GM21447 (cell line): Measurements from ENCODE around the gene NSD2.
"Not testable (repeated sequence)": the region's sequence is repeated elsewhere in the genome, so short reads cannot be mapped to it uniquely, and the experiment has no call there.

Experiments used
- ATAC-seq: cut with Tn5 transposase; IDR thresholded peaks from one replicate; pipeline ENCODE4 v1.9.1; 2021; ENCODE audit not compliant: unreplicated experiment

NSD2 gene

GRCh38 chr4:1898007-1898406 is 26.8 kb downstream of the NSD2 start:
- ATAC-seq, result no peak

- no peak for ATAC-seq
Observed at GRCh38 chr4:1898681-1899080, 27.5 kb downstream of the NSD2 start.

DNA sequence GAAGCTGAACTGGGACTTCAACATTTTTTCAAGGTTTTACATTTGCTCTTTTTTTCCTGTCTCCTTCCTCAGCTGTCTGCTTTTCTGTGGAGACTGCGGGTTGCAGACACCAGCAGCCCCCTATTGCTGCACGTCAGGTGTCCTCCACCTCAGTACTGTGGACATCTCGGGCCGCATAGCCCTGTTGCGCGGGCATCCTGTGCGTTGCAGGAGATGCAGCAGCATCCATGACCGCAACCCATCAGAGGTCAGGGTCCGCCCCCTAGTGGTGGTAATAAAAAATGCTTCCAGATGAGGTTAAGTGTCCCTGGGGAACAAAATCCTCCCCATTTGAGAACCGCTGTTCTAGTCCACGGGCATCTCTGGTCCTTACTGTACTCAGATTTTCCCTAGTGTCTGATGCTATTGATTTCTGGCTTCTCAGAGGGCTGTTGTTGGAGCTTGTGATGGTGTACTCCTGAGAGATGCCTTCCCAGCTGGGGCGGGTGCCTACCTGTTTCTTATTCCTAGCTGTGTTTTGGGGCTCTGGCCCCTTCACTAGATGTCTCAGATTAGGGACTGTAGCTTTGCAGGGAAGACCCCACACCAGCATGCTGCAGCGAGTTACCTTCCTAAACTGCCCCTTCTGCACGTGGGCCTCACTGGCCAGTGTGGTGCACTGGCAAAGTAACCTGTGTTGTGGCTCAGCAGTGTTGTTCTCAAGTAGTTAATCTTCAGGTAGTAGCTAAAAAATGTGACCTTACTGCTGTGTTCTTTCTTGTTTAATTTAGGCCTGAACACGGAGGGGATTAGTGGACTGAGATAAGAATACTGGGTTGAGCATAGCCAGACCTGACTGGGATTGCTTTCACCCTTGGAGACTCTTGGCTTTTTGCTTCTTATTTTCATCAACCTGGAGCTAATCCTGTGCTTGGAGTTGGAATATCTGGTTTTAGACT is 28.2 kb downstream of the NSD2 start:
- peak; percentile 78 for ATAC-seq

- no peak for ATAC-seq
Observed at GRCh38 chr4:1900087-1900433, 28.9 kb downstream of the NSD2 start.

GRCh38 chr4:1900624-1901023 is 29.4 kb downstream of the NSD2 start:
- no peak for ATAC-seq

- ATAC-seq, result no peak
Observed at GRCh38 chr4:1901127-1901526, 29.9 kb downstream of the NSD2 start.

DNA sequence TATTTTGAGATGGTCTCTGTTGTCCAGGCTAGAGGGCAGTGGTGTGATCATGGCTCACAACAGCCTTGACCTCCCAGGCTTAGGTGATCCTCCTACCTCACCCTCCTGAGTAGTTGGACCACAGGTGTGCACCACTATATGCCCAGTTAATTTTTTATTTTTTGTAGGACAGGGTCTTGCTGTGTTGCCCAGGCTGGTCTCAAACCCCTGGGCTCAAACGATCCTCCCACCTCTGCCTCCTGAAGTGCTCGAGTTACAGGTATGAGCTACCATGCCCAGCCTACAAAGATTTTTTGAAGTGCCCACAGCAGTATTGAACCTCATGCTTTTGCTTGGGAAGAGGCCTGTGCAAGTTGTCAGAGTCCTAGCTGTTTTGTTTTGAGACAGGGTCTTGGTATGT is 31.1 kb downstream of the NSD2 start:
- ATAC-seq, result no peak

- no peak for ATAC-seq
Observed at GRCh38 chr4:1903035-1903434, 31.8 kb downstream of the NSD2 start.

DNA sequence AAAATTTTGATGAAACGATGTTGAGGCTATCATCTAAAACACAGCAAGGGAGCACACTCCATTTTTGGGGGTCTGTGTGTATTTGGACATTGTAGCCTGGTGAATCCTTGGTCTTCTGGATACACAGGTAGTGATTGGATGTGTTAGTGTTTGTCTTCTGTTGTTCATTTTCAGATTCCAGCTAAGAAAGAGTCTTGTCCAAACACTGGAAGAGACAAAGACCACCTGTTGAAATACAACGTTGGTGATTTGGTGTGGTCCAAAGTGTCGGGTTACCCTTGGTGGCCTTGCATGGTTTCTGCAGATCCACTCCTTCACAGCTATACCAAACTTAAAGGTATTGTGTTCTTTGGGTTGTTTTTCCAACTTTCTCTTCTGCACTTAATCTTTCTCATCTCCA is 32.8 kb downstream of the NSD2 start:
- ATAC-seq, result no peak

GRCh38 chr4:1907848-1908525 is 36.8 kb downstream of the NSD2 start:
- ATAC-seq, result no peak

GRCh38 chr4:1909696-1910095 is 38.5 kb downstream of the NSD2 start:
- ATAC-seq, result not testable (repeated sequence)

DNA sequence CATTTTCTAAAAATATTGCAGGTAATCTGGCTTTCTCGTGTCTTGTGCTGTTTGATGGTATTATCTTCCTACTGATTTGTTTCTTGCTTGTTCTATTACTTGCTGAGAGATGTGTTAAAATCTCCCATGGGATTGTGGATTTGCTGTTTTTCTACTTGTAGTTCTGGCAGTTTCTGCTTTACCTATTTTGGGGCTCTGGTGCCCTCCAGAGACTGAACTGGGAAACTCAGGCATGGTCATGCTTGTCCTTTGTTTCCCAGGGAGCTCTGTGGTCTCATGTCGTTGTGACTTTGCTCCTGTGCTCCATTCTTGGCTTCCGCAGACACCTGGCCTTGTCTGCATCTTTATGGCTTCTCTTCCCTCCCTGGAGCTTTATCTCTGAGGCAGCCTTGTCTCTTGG is 39.5 kb downstream of the NSD2 start:
- ATAC-seq, result no peak

GRCh38 chr4:1911316-1911715 is 40.1 kb downstream of the NSD2 start:
- ATAC-seq, result not testable (repeated sequence)

- ATAC-seq, result no peak
Observed at GRCh38 chr4:1922821-1923220, 51.6 kb downstream of the NSD2 start.

DNA sequence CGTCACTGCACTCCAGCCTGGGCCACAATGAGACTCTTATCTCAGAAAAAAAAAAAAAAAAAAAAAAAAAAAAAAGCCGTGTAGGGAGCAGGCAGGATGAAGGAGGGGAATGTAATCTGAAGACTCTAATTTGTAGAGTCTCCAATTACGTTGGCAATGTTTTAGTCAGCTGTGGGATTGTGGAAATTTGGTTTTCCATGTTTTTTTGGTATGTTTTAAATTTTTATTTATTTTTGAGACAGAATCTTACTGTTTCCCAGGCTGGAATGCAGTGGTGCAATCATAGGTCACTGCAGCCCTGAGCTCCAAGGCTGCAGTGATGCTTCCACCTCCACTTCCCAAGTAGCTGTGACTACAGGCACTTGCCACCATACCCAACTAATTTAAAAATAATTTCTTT is 56.5 kb downstream of the NSD2 start:
- ATAC-seq, result no peak

- ATAC-seq, result no peak
Observed at GRCh38 chr4:1928356-1929239, 57.4 kb downstream of the NSD2 start.

DNA sequence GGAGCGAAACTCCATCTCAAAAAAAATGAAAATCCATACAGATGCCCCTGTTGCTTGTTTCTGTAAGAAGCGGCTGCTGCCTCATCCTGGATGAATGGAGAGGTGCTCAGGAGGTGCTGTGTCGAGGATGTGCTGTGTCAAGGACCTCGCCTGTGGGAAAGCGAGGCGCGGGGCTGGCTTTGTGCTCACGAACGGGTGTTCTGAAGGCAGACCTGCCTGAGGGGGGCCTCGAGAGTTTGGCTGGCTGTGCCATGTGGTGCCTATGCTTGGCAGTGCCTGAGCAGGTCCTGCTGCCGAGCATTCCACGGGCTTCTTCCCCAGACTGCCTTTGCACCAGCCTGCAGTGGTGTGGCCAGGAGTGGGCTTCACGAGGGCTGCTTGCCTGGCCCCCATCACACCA is 61.5 kb downstream of the NSD2 start:
- no peak for ATAC-seq

DNA sequence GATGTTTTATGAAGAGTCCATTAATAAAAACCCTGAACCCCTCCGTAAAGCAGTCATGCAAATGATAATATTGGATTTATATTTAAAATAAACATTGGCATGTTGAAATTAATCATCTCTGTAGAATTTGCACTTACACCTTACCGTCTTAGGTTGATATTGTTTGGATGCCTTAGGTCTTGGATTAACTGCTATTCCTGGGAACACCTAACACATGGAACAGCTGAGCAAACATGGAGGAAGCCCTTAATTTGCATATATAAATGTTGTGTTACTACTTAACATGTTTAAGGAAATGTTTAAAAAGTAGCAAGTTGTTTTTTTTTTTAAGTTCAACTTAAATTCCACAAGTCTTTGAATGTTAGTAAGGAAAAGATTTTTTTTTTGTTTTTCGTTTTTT is 62.5 kb downstream of the NSD2 start:
- ATAC-seq, result no peak

DNA sequence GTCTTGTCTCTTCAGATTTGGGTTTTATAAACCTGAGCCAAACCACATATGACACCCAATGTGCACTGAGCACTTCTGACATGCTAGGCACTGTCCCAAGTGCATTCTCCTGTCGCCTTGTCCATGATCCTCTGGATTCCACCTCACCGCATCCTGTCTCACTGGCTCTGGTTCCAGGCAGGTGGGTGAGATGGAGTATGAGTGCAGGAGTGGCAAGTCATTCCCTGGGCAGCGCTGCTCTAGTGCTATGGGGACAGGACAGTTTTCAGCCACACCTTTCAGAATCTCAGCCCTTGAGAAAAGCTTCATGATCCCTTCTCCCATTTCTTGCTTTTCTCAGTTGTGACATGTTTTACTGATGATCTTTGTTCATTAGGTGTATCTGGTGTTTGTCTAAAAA is 66.4 kb downstream of the NSD2 start:
- ATAC-seq, result no peak

DNA sequence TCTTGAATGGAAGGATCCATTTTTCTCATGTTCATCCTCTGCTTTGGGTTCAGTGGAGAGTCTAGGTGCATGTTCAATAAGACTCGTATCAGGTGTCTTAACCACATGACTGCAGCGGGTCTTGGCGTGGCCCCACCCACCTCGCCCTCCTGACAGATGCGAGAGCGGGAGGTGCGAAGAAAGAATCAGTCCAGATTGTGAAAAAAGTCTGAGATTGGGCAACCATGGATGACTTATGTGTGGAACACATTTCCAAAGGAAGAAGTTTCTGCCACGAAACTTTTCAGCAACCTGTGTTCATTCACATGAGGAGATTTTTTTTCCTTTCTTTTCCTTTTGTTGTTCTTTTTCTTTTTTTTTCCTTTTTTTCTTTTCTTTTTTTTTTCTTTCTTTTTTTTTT is 66.8 kb downstream of the NSD2 start:
- ATAC-seq, result no peak

GRCh38 chr4:1939664-1940509 is 68.7 kb downstream of the NSD2 start:
- ATAC-seq, result no peak
